ENCODE data around the gene SMYD3.

DNA sequence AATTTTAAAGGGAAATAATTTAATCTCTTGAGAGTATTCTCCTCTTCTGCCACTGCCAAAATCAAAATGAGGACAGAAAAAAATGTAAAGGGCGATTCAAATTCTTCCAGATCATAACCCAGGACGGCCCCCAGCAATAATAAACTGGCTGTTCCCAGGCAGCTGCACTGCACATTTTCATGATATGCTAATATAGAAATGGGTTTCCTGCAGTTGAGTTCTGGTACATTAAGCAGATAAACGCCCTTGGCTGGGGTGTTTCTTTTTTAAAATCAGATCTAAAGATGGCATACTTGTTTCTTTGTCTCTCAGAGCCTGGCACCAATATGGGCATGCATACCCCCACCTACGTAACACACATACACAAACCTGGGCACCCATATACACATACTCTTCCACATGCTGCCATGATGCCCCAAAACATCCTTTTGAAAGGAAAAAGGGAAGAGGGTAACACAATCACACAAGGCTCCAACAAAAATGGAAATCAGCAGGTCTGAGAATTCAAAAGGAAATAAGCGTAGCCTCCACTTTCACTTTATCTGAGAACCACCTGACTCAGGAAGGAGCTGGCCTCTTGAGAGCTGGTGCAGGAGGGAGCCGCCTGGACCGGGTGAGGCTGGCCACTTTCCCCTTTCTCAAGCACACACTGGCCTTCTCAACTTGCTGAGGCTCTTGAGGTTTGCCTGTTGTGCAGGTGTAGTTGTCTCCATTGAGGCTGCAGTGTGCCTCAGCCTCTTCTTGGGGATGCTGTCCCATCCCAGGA is 698.9 kb downstream of the SMYD3 start:
- no peak for TF ChIP-seq POLR2A (IDR thresholded peaks at IDR 0.05)
- no peak for TF ChIP-seq CTCF (IDR thresholded peaks at IDR 0.05)
